Hepatocyte (in vitro differentiated cells): ENCODE data around the gene NDUFA6. TPM values are rescaled to one million over a fixed set of nuclear protein-coding genes. Genes with fewer than 3 reads are reported as not detected.

ENCODE experiments used
- DNase-seq: peaks from one replicate; pipeline ENCODE4 v3.0.0-alpha.2; 2016; ENCODE audit warnings: low spot score
- H2AFZ ChIP-seq: fragments of 200-600 bp; sonication (generic); 2 replicates; pipeline ENCODE4 v1.6.0; 2016; ENCODE audit warnings: antibody characterized with exemption, mild to moderate bottlenecking
- H3K27ac ChIP-seq: fragments of 200-600 bp; sonication (generic); 2 replicates; pipeline ENCODE4 v1.5.1; 2016; ENCODE audit warnings: mild to moderate bottlenecking
- H3K27me3 ChIP-seq: fragments of 200-600 bp; sonication (generic); 2 replicates; pipeline ENCODE4 v1.6.1; 2016
- H3K36me3 ChIP-seq: fragments of 200-600 bp; sonication (generic); replicated peaks from 2 replicates; pipeline ENCODE4 v1.5.1; 2016; ENCODE audit warnings: low read depth; ENCODE audit not compliant: insufficient read depth
- H3K4me1 ChIP-seq: fragments of 200-600 bp; sonication (generic); 2 replicates; pipeline ENCODE4 v1.5.1; 2016; ENCODE audit warnings: mild to moderate bottlenecking, moderate library complexity; ENCODE audit not compliant: insufficient read depth
- H3K4me2 ChIP-seq: fragments of 200-600 bp; sonication (generic); 2 replicates; pipeline ENCODE4 v1.6.0; 2016
- H3K4me3 ChIP-seq: fragments of 200-600 bp; sonication (generic); 2 replicates; pipeline ENCODE4 v1.5.1; 2016; ENCODE audit warnings: mild to moderate bottlenecking
- H3K79me2 ChIP-seq: fragments of 200-600 bp; sonication (generic); 2 replicates; pipeline ENCODE4 v1.6.0; 2017; ENCODE audit warnings: mild to moderate bottlenecking
- H3K9me2 ChIP-seq: fragments of 200-600 bp; sonication (generic); replicated peaks from 2 replicates; pipeline ENCODE4 v1.6.0; 2017; ENCODE audit warnings: mild to moderate bottlenecking; ENCODE audit not compliant: insufficient read depth
- H3K9me3 ChIP-seq: fragments of 200-600 bp; sonication (generic); 2 replicates; pipeline ENCODE4 v1.5.1; 2016; ENCODE audit warnings: low read depth, mild to moderate bottlenecking
- H4K20me1 ChIP-seq: fragments of 200-600 bp; sonication (generic); 2 replicates; pipeline ENCODE4 v1.6.0; 2016; ENCODE audit warnings: mild to moderate bottlenecking; ENCODE audit not compliant: insufficient read depth, poor library complexity, severe bottlenecking
- EZH2 ChIP-seq: fragments of 200-600 bp; sonication (generic); IDR thresholded peaks from 2 replicates; pipeline ENCODE4 v1.6.1; 2016; ENCODE audit warnings: antibody characterized with exemption, mild to moderate bottlenecking, borderline replicate concordance
- EZH2phosphoT487 ChIP-seq: fragments of 200-600 bp; sonication (generic); IDR thresholded peaks from one replicate; pipeline ENCODE4 v1.6.1; 2018; ENCODE audit warnings: antibody characterized with exemption, mild to moderate bottlenecking, low read depth, moderate library complexity; ENCODE audit not compliant: unreplicated experiment, severe bottlenecking
- WGBS: methylation state at CpG from one replicate; pipeline ENCODE4 v1.1.6; 2016; ENCODE audit warnings: low lambda C conversion rate; ENCODE audit errors: missing lambda C conversion rate; 5-methylcytosine and 5-hydroxymethylcytosine counted together
- polyA plus RNA-seq: library from polyadenylated mRNA; unstranded; fragments of >200 nt; fragmentation: Nextera tagmentation; extraction: Ambion mirVana; gene quantifications from 2 replicates; pipeline ENCODE4 v1.2.1, GENCODE V29; 2016
- small RNA-seq: library from RNA; depleted of rRNA; stranded (forward); fragments of <200 nt; gene quantifications from one replicate; pipeline ENCODE3, GENCODE V24; 2014
- total RNA-seq: library from RNA; depleted of rRNA; stranded (reverse); fragments of >200 nt; gene quantifications from 2 replicates; pipeline ENCODE4 v1.2.3, GENCODE V29; 2014
- TF ChIP-seq, protein P1 (sequence below): fragments of 200-600 bp; sonication (generic); IDR thresholded peaks from 2 replicates; pipeline ENCODE4 v1.5.1; 2016; ENCODE audit warnings: antibody characterized with exemption, mild to moderate bottlenecking; ENCODE audit not compliant: poor library complexity

NDUFA6 gene
- total and polyA plus RNA-seq, 2 experiments from 2014 or later: 97.4 to 183 TPM

DNA sequence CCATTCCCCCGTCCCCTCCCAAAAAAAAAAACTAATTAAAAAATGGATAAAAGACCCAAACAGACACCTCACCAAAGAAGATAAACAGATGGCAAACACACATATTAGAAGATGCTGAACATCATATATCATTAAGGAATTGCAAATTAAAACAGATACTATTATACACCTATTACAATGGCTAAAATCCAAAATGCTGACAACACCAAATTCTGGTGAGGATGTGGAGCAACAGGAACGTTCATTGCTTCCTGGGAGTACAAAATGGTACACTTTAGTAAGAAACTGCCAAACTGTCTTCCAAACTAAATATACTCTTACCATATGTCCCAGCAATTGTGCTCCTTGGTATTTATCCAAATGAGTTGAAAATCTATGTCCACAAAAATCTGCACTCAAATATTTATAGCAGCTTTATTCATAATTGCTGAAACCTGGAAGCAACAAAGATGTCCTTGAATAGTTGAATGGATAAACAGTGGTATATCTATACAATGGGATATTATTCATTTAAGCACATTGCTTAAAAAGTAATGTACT, 39.9 kb downstream of the NDUFA6 start:
- no peak overlapping the region for H3K4me2 ChIP-seq
- no peak for DNase-seq
- H3K4me3 ChIP-seq: no peak overlapping the region
- H3K9me2 ChIP-seq: no peaks in the 10 kb centered on the region
- H3K9me3 ChIP-seq: no peaks in the 10 kb centered on the region
- TF ChIP-seq, protein P1, sequence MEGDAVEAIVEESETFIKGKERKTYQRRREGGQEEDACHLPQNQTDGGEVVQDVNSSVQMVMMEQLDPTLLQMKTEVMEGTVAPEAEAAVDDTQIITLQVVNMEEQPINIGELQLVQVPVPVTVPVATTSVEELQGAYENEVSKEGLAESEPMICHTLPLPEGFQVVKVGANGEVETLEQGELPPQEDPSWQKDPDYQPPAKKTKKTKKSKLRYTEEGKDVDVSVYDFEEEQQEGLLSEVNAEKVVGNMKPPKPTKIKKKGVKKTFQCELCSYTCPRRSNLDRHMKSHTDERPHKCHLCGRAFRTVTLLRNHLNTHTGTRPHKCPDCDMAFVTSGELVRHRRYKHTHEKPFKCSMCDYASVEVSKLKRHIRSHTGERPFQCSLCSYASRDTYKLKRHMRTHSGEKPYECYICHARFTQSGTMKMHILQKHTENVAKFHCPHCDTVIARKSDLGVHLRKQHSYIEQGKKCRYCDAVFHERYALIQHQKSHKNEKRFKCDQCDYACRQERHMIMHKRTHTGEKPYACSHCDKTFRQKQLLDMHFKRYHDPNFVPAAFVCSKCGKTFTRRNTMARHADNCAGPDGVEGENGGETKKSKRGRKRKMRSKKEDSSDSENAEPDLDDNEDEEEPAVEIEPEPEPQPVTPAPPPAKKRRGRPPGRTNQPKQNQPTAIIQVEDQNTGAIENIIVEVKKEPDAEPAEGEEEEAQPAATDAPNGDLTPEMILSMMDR: no peak
- TF ChIP-seq EZH2phosphoT487 (no peak), EZH2 (no peak)
- no peaks in the 10 kb centered on the region for H3K79me2 ChIP-seq
- H2AFZ ChIP-seq: no peak overlapping the region
- WGBS: 79% methylated on average over 2 of the region's 2 CpGs
- H3K4me1 ChIP-seq: no peaks in the 10 kb centered on the region
- H3K27me3 ChIP-seq: no peaks in the 10 kb centered on the region
- no peaks in the 10 kb centered on the region for H3K36me3 ChIP-seq
- H3K27ac ChIP-seq: no peak overlapping the region
- H4K20me1 ChIP-seq: no peaks in the 10 kb centered on the region

GRCh38 chr22:42041784-42042183, 48.8 kb downstream of the NDUFA6 start:
- H3K4me3 ChIP-seq: no peak overlapping the region
- TF ChIP-seq, protein P1: no peak
- TF ChIP-seq EZH2phosphoT487: no peak
- TF ChIP-seq EZH2: no peak
- no peaks in the 10 kb centered on the region for H4K20me1 ChIP-seq
- peaks cover 6% of the 10 kb centered on the region for H3K9me3 ChIP-seq
- H3K79me2 ChIP-seq: no peaks in the 10 kb centered on the region
- no peaks in the 10 kb centered on the region for H3K36me3 ChIP-seq
- no peak overlapping the region for H2AFZ ChIP-seq
- H3K4me2 ChIP-seq: no peak overlapping the region
- no peak overlapping the region for H3K27ac ChIP-seq
- no peaks in the 10 kb centered on the region for H3K4me1 ChIP-seq
- H3K27me3 ChIP-seq: no peaks in the 10 kb centered on the region
- H3K9me2 ChIP-seq: no peaks in the 10 kb centered on the region
- DNase-seq: no peak

- Histone ChIP-seq H4K20me1 (no peaks in the 10 kb centered on the region), H3K4me2 (no peak overlapping the region), H3K4me1 (no peaks in the 10 kb centered on the region), H3K9me3 (peaks cover 6% of the 10 kb centered on the region), H3K4me3 (no peak overlapping the region), H2AFZ (no peak overlapping the region), H3K27me3 (no peaks in the 10 kb centered on the region), H3K9me2 (no peaks in the 10 kb centered on the region), H3K79me2 (no peaks in the 10 kb centered on the region), H3K27ac (no peak overlapping the region), H3K36me3 (no peaks in the 10 kb centered on the region)
- DNase-seq: no peak
- no peak for TF ChIP-seq EZH2
- TF ChIP-seq EZH2phosphoT487: no peak
- TF ChIP-seq, protein P1: no peak
- 94% methylated on average over 5 of the region's 5 CpGs for WGBS
Observed at GRCh38 chr22:42039271-42039670, 51.3 kb downstream of the NDUFA6 start.

Small RNAs within 50 kb of the gene (small RNA-seq; reads per million reads assigned to genes)
- gene SNORD13P1: not detected

Other genes starting within 250 kb of the NDUFA6 start
- gene SHISA8, start 175.7 kb downstream of the NDUFA6 start, total RNA-seq: not detected in 2 replicates
- gene SHISA8, start 175.7 kb downstream of the NDUFA6 start, polyA plus RNA-seq: 0.33 TPM in 1 of 2 replicates, not detected in the other
- gene TNFRSF13C, start 164.0 kb downstream of the NDUFA6 start, total RNA-seq: 0.07 and 0.12 TPM in 2 replicates
- 0.18 and 0.52 TPM in 2 replicates for gene TNFRSF13C, start 164.0 kb downstream of the NDUFA6 start, polyA plus RNA-seq
- gene CENPM, start 143.6 kb downstream of the NDUFA6 start, total RNA-seq: 6.7 and 8.1 TPM in 2 replicates
- gene CENPM, start 143.6 kb downstream of the NDUFA6 start, polyA plus RNA-seq: 13.4 and 14.9 TPM in 2 replicates
- gene SEPTIN3, start 121.3 kb downstream of the NDUFA6 start, total RNA-seq: 1.5 and 2.2 TPM in 2 replicates
- 1.5 and 1.6 TPM in 2 replicates for gene SEPTIN3, start 121.3 kb downstream of the NDUFA6 start, polyA plus RNA-seq
- gene WBP2NL, start 92.0 kb downstream of the NDUFA6 start, total RNA-seq: not detected in 2 replicates
- gene WBP2NL, start 92.0 kb downstream of the NDUFA6 start, polyA plus RNA-seq: not detected in 2 replicates
- 24.2 and 24.6 TPM in 2 replicates for gene NAGA, start 20.0 kb downstream of the NDUFA6 start, total RNA-seq
- gene NAGA, start 20.0 kb downstream of the NDUFA6 start, polyA plus RNA-seq: 23.8 and 31.1 TPM in 2 replicates
- 5.4 and 10.4 TPM in 2 replicates for gene PHETA2, start 16.5 kb downstream of the NDUFA6 start, total RNA-seq
- 8.3 and 9.3 TPM in 2 replicates for gene PHETA2, start 16.5 kb downstream of the NDUFA6 start, polyA plus RNA-seq
- gene SMDT1, start 11.1 kb downstream of the NDUFA6 start, total RNA-seq: 10.8 and 14.7 TPM in 2 replicates
- gene SMDT1, start 11.1 kb downstream of the NDUFA6 start, polyA plus RNA-seq: 143 and 145 TPM in 2 replicates
- 2.2 and 3.8 TPM in 2 replicates for gene CYP2D6, start 40.0 kb upstream of the NDUFA6 start, total RNA-seq
- gene CYP2D6, start 40.0 kb upstream of the NDUFA6 start, polyA plus RNA-seq: 5.0 and 6.1 TPM in 2 replicates
- 31.1 and 34.3 TPM in 2 replicates for gene TCF20, start 179.9 kb upstream of the NDUFA6 start, total RNA-seq
- 5.0 and 5.9 TPM in 2 replicates for gene TCF20, start 179.9 kb upstream of the NDUFA6 start, polyA plus RNA-seq